D721Med (cell line): ENCODE measurements around the gene PPP1R9B.

ENCODE experiments used
- DNase-seq: peaks from one replicate; pipeline ENCODE4 v3.0.0; 2011; ENCODE audit warnings: low spot score; ENCODE audit not compliant: insufficient read length
- FAIRE-seq: peaks from 2 replicates; lab custom pipeline; 2011; peaks lifted over from hg19 to GRCh38; lab: Jason Lieb, UNC
- CTCF ChIP-seq: IDR thresholded peaks from 2 replicates; pipeline ENCODE4 v1.5.1; 2012; ENCODE audit warnings: mild to moderate bottlenecking, control low read depth; ENCODE audit not compliant: insufficient read depth; ENCODE audit errors: missing control alignments

Gene PPP1R9B

GRCh38 chr17:50166518-50167181 is 16.2 kb upstream of the PPP1R9B start:
- no peak for FAIRE-seq
- no peak for DNase-seq
- TF ChIP-seq CTCF: no peak

GRCh38 chr17:50165867-50166517 is 15.5 kb upstream of the PPP1R9B start, which contains the start of gene SGCA:
Gene SGCA (plus strand): TSS chr17:50166005. CDS start chr17:50166041, 36 bp downstream.
- FAIRE-seq: no peak
- DNase-seq: no peak
- no peak for TF ChIP-seq CTCF

- no peak for DNase-seq
- no peak for FAIRE-seq
- TF ChIP-seq CTCF: no peak
Observed at GRCh38 chr17:50165466-50165865, 15.0 kb upstream of the PPP1R9B start.

- FAIRE-seq (no peak), DNase-seq (no peak)
- TF ChIP-seq CTCF: no peak
Observed at GRCh38 chr17:50165066-50165465, 14.6 kb upstream of the PPP1R9B start.

GRCh38 chr17:50164697-50164988 is 14.2 kb upstream of the PPP1R9B start:
- TF ChIP-seq CTCF: no peak
- no peak for FAIRE-seq
- DNase-seq: no peak

GRCh38 chr17:50163843-50164696 is 13.6 kb upstream of the PPP1R9B start:
- no peak for DNase-seq
- FAIRE-seq: no peak

More at GRCh38 chr17:50163843-50164696, 13.6 kb upstream of the PPP1R9B start:
- no peak for TF ChIP-seq CTCF
